Heart left ventricle (tissue), 13 donors: ENCODE results near the gene PPIF.
A peak's percentile ranks its signal among the peaks of the same experiment; 100 is the strongest.

Experiments
- POLR2A ChIP-seq, 2 donors: fragments of 450-650 bp; IDR thresholded peaks; one replicate each; pipeline ENCODE4 v1.6.1; 2017; ENCODE audit warnings: antibody characterized with exemption in 2 of 2, mild to moderate bottlenecking in 2 of 2, moderate library complexity in 2 of 2
- TF ChIP-seq, protein P1 (sequence below), 12 donors: fragments of 200-600 bp; sonication (generic) in 4 of 12; IDR thresholded peaks; one replicate each; pipeline versions ENCODE4 v1.5.0 to v1.8.0; 2018 to 2022; ENCODE audit warnings: antibody characterized with exemption in 12 of 12, mild to moderate bottlenecking in 5 of 12
- donor health status: ischemic (EF 13 %, LVEDD 7.1; RV severe dilation, severe dysfunction).
- donor health status: DM: no; HTN: yes; CAD: no.
- donor health status: DM: no; HTN: no; CAD: no.
- donor health status: ischemic (EF 25% LVEDD 6.9; RV normal size, moderate dysfunction).
- donor health status: ischemic (EF 25% LVEDD 5.7; RV mildly dilated, moderate dysfunction).
- donor health status: ischemic (EF 35%, LVEDD 5.7; RV mildly dilated, moderate dysfunction).
- donor health status: nonischemic (EF 11% LVEDD 7.7; RV severe dilation, severe dysfunction).
- donor health status: DM: yes; HTN: yes; CAD: no.
- donor health status: PGD.
- donor health status: ischemic (EF 29% LVEDD 5.4; RV normal size, mild dysfunction).
- donor health status: nonischemic (EF 23%, LVEDD 6.1; RV moderate dilation, normal function).

DNA sequence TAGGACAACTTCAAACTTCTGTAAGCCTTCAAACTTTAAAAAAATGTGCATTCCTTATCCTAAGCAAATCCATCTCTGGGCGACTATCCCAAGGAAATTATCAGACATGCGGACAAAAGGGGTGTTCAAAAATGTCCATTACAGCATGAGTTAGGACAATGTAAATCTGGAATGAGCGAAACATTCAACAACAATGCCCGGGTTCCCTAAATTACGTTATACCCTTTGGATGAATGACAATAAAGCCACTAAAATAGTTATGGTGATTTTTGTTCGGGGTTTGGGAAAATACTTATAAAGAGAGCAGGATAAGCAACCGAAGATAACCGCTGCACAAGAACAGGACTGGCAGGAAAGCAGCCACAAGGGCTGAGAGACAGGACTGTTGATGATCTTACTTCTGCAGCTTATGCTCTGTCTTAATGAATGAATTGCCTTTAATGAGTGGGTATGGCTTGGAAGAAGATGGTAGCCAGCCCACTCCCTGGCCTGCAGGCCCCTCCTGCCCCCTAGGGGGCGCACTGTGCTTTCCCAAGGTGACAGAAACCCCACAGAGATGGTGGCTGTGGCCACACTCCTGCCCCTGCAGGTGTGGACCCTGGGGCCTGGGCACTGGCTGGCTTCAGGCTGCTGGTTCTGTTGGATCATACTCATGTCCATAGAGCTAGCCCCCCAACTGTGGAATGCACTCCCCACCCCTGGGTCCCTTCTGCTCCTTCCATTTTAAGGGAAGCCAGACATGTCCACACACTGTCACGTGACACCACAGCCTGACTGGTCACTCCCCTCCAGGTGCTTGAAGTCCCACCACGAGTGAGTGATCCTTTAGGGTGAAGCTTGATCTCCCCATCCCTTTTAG, 53.1 kb downstream of the PPIF start:
- TF ChIP-seq POLR2A (IDR thresholded peaks at IDR 0.05), result no peak
- TF ChIP-seq, protein P1, sequence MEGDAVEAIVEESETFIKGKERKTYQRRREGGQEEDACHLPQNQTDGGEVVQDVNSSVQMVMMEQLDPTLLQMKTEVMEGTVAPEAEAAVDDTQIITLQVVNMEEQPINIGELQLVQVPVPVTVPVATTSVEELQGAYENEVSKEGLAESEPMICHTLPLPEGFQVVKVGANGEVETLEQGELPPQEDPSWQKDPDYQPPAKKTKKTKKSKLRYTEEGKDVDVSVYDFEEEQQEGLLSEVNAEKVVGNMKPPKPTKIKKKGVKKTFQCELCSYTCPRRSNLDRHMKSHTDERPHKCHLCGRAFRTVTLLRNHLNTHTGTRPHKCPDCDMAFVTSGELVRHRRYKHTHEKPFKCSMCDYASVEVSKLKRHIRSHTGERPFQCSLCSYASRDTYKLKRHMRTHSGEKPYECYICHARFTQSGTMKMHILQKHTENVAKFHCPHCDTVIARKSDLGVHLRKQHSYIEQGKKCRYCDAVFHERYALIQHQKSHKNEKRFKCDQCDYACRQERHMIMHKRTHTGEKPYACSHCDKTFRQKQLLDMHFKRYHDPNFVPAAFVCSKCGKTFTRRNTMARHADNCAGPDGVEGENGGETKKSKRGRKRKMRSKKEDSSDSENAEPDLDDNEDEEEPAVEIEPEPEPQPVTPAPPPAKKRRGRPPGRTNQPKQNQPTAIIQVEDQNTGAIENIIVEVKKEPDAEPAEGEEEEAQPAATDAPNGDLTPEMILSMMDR (IDR thresholded peaks at IDR 0.05), result peak; percentile 46 to 74 (median 62)
